Mammary epithelial cell (primary cell): ENCODE measurements around the gene ATXN1.

ENCODE experiments used
- CTCF ChIP-seq, 2 donors: IDR thresholded peaks in 1 of 2; conservative IDR thresholded peaks in 1 of 2; 2 replicates each; pipeline ENCODE4 v1.5.1; 2011 to 2012; ENCODE audit warnings: inconsistent platforms in 2 of 2, low read length in 2 of 2, mild to moderate bottlenecking in 2 of 2, control low read depth in 1 of 2, low read depth in 1 of 2; ENCODE audit not compliant: insufficient read depth in 1 of 2; ENCODE audit errors: extremely low read depth in 1 of 2
- EZH2 ChIP-seq: IDR thresholded peaks from 2 replicates; pipeline ENCODE4 v1.6.1; 2012; ENCODE audit warnings: low read length, inconsistent platforms, borderline replicate concordance

DNA sequence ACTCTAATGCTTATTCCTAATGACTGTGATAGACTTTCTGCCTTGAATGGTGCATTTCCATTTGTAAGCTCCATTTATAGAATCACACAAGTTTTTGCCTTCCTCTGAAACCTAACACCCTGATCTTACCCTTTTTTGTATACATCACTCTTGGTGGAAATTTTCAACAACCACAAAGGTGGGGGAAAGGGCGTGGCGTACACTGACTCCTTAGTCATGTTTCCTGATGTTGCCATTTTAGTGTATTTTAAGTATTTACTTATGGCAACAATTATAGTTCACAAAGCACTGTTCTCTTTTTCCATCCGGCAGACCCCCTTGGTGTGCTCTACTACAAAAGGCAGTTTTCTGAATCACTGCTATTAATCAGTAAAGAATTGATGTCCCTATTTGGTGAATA, 92.0 kb downstream of the ATXN1 start:
- TF ChIP-seq CTCF (conservative IDR thresholded peaks at IDR 0.05 in 1 of 2, IDR thresholded peaks at IDR 0.05 in 1 of 2; ENCODE audit: extremely low read depth in 1 of 2, insufficient read depth in 1 of 2, low read depth in 1 of 2, low read length in 2 of 2) (no peak), EZH2 (no peak)
